Lower leg skin (tissue), 4 donors: ENCODE data around the gene MYMX. TPM values are rescaled to one million over a fixed set of nuclear protein-coding genes. Genes with fewer than 3 reads are reported as not detected.

Experiments
- DNase-seq, 2 donors: peaks; one replicate each; pipeline ENCODE4 v3.0.0-alpha.2; 2019; ENCODE audit warnings: low spot score in 2 of 2
- H3K4me3 ChIP-seq: fragments of 200-600 bp; sonication (generic); 2 replicates; pipeline ENCODE4 v1.5.1; 2017; ENCODE audit warnings: mild to moderate bottlenecking, low read depth; ENCODE audit not compliant: poor library complexity, severe bottlenecking
- POLR2A ChIP-seq, 2 donors: fragments of 450-650 bp; IDR thresholded peaks; one replicate each; pipeline ENCODE4 v1.6.1; 2016 to 2017; ENCODE audit warnings: antibody characterized with exemption in 2 of 2, mild to moderate bottlenecking in 1 of 2, moderate library complexity in 1 of 2
- WGBS, 2 donors: methylation state at CpG; one replicate each; pipeline ENCODE4 v1.1.5; 2018; 5-methylcytosine and 5-hydroxymethylcytosine counted together
- intact Hi-C: fragments of 100-400 bp; cut with DNase I; formaldehyde crosslinking; loops from one replicate; pipeline ENCODE4 v1.15.0; 2023; ENCODE audit warnings: low total_unique reads
- total RNA-seq, 4 donors: library from RNA; depleted of rRNA; stranded (reverse); fragments of >200 nt; gene quantifications; one replicate each; pipeline ENCODE4 v1.1.0, GENCODE V29; 2016
- TF ChIP-seq, protein P1 (sequence below), 3 donors: fragments of 450-650 bp; IDR thresholded peaks; one replicate each; pipeline ENCODE4 v1.5.1; 2016; ENCODE audit warnings: antibody characterized with exemption in 3 of 3, mild to moderate bottlenecking in 3 of 3, moderate library complexity in 2 of 3

The MYMX gene
- total RNA-seq, 4 donors from 2014 or later: 0.69 TPM; not detected in 3

DNA sequence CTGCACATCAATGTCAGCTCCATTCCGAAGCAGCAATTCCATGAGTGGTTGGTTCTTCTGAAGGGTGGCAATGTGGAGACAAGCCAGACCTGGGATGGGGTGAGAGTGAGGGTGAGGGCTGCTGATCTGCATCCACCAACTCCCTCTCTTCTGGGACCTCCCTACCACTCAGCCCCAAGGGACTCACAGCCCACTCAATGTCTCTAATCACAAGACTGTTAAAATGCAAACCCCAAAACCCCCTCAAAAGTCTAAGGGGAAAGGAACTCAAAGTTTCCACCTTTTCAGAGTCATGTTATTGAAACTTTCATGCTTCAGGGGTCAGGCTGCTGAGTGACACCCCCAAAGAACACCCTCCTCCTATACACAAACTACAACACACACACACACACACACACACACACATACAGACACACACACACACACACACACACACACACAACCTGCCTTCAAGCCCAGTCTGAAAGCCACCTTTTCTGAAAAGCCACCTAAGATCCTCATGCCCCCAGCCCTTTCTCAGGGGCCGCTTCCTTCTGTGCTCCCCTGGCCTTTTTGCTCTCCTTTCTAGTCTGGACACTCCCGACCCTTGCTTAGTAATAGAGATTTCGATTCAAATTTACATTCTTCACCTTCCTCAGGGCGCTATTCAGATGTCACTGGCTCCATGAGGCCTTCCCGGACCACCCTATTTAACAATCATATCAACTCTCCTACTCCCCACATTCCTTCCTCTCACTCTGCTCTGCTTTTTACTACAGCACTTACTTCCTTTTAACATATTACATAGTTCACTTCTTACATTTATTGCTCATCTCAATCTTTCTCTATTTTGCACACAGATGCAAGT, 43.9 kb downstream of the MYMX start:
- intact Hi-C loops: no loop called here
- H3K4me3 ChIP-seq: no peak overlapping the region
- WGBS, 2 donors: 95 to 96% methylated on average over 6 of the region's 6 CpGs
- no peak for DNase-seq
- TF ChIP-seq POLR2A (IDR thresholded peaks at IDR 0.05): no peak
- TF ChIP-seq, protein P1, sequence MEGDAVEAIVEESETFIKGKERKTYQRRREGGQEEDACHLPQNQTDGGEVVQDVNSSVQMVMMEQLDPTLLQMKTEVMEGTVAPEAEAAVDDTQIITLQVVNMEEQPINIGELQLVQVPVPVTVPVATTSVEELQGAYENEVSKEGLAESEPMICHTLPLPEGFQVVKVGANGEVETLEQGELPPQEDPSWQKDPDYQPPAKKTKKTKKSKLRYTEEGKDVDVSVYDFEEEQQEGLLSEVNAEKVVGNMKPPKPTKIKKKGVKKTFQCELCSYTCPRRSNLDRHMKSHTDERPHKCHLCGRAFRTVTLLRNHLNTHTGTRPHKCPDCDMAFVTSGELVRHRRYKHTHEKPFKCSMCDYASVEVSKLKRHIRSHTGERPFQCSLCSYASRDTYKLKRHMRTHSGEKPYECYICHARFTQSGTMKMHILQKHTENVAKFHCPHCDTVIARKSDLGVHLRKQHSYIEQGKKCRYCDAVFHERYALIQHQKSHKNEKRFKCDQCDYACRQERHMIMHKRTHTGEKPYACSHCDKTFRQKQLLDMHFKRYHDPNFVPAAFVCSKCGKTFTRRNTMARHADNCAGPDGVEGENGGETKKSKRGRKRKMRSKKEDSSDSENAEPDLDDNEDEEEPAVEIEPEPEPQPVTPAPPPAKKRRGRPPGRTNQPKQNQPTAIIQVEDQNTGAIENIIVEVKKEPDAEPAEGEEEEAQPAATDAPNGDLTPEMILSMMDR (IDR thresholded peaks at IDR 0.05): no peak

DNA sequence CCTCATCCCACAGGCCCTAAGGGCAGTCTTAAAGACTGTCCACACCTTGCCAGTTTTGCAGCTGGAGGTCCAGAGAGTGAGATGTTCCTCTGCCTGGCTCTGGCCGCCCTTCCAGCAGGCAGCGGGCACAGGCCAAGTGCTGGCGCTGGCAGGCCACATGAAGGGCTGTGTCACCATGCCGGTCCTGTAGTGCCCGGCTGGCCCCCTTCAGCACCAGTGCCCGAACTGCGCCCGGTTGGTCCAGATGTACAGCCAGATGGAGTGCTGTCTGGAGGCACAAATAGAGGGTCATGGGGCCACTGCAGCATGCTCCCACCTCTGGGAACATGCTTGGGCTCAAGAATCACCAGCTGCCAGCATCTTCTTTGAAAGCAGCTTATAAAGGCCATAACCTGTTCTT, 44.9 kb downstream of the MYMX start:
- H3K4me3 ChIP-seq: no peak overlapping the region
- TF ChIP-seq POLR2A (IDR thresholded peaks at IDR 0.05): no peak
- intact Hi-C loops: no loop called here
- WGBS, 2 donors: 94 to 98% methylated on average over 4 to 8 of the region's 8 CpGs
- DNase-seq: no peak

DNA sequence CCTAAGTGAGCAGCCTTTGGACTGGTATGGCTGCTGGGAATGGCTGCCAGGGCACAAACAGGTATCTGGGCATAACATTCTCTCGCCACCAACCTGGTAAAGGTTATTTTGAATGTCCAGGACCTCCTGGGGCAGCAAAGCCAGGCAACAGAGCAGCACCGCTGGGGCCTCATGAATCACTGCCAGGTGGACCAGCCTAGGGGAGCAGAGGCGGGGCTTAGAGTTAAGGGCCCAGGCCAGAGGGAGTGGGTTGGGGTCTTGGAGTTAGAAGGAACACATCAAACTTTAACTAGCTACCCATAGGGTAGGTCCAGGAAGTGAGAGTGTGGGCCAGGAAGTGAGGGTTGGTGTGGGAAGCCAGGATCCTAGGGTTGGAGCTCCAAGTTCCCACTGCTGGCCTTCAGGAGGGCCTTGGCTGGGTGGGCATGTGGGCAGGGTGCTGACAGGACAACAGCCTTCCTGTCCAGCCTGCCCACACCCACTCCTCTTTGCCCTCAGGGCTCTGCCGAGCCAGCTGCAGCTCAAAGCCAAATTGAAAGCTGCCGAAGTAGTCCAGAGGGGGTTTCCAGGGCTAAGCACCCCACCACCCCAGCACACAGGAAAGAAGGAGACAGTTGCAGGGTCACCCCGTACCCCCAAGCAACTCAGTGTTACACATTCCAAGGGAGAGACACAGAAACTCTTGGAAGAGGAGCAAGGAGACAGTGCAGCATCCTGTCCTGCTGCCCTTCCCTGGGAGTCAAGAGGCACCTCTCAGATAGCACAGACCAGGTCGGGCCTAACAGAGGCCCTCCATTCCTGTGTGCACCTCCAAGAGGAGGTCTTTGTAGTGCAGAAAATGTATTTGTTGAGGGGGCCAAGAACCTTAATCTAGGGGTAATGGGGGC, 46.0 kb downstream of the MYMX start:
- no peak for DNase-seq
- intact Hi-C loops: no loop called here
- 54 to 66% methylated on average over 7 of the region's 7 CpGs for WGBS, 2 donors
- no peak for TF ChIP-seq POLR2A (IDR thresholded peaks at IDR 0.05)
- TF ChIP-seq, protein P1 (IDR thresholded peaks at IDR 0.05): no peak
- H3K4me3 ChIP-seq: no peak overlapping the region

DNA sequence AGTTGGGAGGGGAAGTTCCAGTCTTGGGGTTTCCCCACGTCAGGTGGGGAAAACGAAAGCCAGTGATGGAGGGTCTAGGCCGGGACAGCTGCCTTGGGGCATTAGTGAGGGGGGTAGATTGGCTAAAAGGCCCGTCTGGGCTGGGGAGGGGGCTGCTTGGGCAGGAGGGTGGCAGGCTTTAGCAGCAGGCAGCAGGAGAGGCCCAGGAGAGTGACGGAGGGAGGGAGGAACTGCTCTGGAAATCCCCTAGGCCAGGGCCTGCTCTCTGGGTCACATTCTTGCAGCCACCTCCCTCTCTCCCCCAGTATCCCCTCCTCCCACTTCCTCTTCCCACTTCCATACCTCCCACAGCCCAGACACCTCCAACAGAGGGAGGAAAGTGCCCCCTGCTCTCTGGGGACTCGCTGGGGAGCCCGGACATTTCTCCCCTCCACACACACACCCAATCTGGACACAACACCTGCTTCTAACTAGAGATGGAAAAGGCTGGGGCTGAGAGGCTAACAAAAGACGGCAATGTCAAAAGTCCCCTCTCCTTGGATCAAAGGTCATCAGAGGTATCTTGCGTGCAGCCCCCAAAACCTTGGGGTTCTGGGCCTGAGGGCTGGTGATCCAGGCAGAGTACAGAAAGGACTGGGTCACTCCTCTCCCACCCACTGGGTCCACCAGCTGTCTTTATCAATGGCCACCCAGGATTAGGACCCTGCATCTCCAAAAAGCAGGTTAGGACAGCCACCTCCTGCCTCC, 46.8 kb downstream of the MYMX start:
- TF ChIP-seq POLR2A (IDR thresholded peaks at IDR 0.05): no peak
- TF ChIP-seq, protein P1 (IDR thresholded peaks at IDR 0.05): no peak
- no peak overlapping the region for H3K4me3 ChIP-seq
- intact Hi-C loops: no loop called here
- 40 to 47% methylated on average over 9 of the region's 9 CpGs for WGBS, 2 donors
- no peak for DNase-seq

DNA sequence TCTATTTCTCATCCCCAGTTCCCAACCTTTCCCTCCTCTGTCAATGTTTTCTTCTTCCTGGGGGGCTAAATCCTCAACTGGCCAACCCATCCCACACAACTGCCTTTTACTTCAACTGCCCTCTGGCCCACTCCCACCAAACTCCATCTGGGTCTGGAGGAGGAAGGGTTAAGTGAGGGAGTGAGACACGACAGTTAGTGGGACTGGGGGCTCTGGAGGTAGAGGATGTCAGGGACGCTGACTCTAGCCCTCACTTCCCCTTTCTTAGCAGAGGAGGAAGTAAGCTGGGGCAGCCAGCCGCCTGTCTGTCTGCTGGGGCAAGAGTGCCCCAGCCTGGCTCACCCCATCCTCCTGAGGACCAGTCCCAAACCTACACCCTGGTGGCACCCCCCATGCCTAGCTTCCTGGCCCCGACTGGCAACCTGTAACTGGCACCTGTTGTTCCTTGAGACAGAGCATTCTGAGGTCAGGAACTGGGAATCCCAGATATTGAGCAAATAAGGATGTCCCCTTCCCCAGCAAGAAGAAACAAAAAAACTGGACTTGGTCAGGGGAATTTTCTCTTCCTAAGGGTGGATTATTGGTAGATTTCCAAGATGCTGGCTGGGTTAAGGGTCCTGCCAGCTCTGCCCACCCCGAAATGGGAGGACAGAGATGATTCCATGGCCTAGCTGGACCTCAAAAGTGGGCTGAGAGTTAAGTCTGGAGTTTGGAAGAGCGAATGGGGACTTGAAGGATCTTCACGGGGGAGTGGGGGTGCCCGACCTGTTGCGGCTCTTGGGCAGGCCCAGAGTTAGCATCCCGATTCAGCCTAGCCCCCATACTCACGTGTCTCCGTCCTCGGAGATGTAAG, 47.7 kb downstream of the MYMX start:
- no peak for DNase-seq

More for the DNA sequence above, 47.7 kb downstream of the MYMX start:
- peak overlapping the region; percentile 57 for H3K4me3 ChIP-seq
- intact Hi-C loops: no loop called here
- TF ChIP-seq, protein P1 (IDR thresholded peaks at IDR 0.05): no peak
- no peak for TF ChIP-seq POLR2A (IDR thresholded peaks at IDR 0.05)
- WGBS, 2 donors: 10 to 17% methylated on average over 10 to 13 of the region's 13 CpGs
